Measurements from ENCODE around the gene CSTB.

The CSTB gene

GRCh38 chr21:43745772-43746517 is 30.2 kb downstream of the CSTB start:
- DNase-seq: no peak

GRCh38 chr21:43744725-43745124 is 31.4 kb downstream of the CSTB start:
- no peak for DNase-seq

GRCh38 chr21:43743947-43744346 is 32.2 kb downstream of the CSTB start:
- no peak for DNase-seq

GRCh38 chr21:43741423-43742096 is 34.5 kb downstream of the CSTB start:
- DNase-seq: no peak

- peak in 1 of 6 experiments; percentile 60 for DNase-seq
These were observed 35.5 kb downstream of the CSTB start for GRCh38 chr21:43740497-43741156.

GRCh38 chr21:43739621-43740435 is 36.3 kb downstream of the CSTB start:
- DNase-seq: peak in 1 of 6 experiments; percentile 16

GRCh38 chr21:43737158-43737950 is 38.8 kb downstream of the CSTB start:
- DNase-seq: no peak

GRCh38 chr21:43736224-43736883 is 39.8 kb downstream of the CSTB start:
- DNase-seq: no peak

GRCh38 chr21:43735236-43736091 is 40.6 kb downstream of the CSTB start:
- DNase-seq: no peak

GRCh38 chr21:43734928-43735229 is 41.2 kb downstream of the CSTB start:
- DNase-seq: no peak

- DNase-seq: no peak
These were observed 41.8 kb downstream of the CSTB start for GRCh38 chr21:43734131-43734927.

- DNase-seq: peak in 1 of 6 experiments; percentile 29
These were observed 42.5 kb downstream of the CSTB start for GRCh38 chr21:43733529-43734071.

- DNase-seq: peak in 1 of 6 experiments; percentile 15
These were observed 43.0 kb downstream of the CSTB start for GRCh38 chr21:43733060-43733459.

GRCh38 chr21:43731891-43732711 is 44.0 kb downstream of the CSTB start:
- DNase-seq: no peak

GRCh38 chr21:43731476-43731875 is 44.6 kb downstream of the CSTB start:
- DNase-seq: no peak

GRCh38 chr21:43728467-43729390 is 47.4 kb downstream of the CSTB start:
- peak; percentile 46 to 78 (median 66) for DNase-seq

GRCh38 chr21:43728154-43728466 is 48.0 kb downstream of the CSTB start:
- DNase-seq: no peak

Measured in stimulated activated naive CD4-positive, alpha-beta T cell (primary cell).